ENCODE measurements around the gene RNF224. TPM values are rescaled to one million over a fixed set of nuclear protein-coding genes. Genes with fewer than 3 reads are reported as not detected.
A peak's percentile ranks its signal among the peaks of the same experiment; 100 is the strongest.

RNF224 gene
- polyA plus RNA-seq, 3 donors, result not detected

DNA sequence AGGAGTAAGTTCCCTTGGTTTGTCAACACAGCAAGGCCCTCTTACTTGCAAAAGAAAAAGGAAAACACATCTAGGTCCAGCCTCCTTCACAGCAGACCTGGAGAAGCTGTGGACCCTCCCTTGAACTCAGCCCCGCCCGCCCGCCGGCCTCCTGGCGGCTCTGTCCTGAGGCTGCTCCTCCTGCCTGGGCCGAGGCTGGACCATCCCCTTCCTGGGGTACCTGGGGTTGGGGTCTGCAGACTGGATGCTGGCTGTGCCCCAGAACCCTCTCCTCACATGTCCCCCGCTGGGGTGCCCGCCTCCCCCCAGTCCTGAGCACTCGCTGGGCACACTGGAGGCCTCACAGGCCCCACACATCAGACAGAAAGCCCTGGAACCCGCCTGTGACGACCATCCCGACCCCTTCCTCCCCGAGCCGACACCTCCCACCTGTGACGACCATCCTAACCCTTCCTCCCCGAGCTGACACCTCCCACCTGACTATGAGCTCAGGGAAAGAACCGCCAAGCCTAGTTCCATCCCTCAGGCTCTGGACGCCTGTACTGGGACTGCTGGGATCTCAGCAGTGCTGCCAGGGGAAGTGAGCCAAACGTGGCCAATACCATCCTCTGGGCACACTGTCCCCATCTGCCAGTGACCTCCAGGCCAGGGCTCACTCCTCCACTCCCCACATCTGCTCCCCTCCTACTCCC is 48.2 kb upstream of the RNF224 start:
- Histone ChIP-seq H3K27ac (ENCODE audit: low read depth in 1 of 2, low read length in 2 of 2) (no peak overlapping the region), H3K79me2 (ENCODE audit: insufficient read depth, low read length) (no peaks in the 10 kb centered on the region), H3K4me1 (ENCODE audit: control insufficient read depth in 1 of 2, insufficient read depth in 2 of 2, low read length in 2 of 2) (no peaks in the 10 kb centered on the region), H3K9ac (ENCODE audit: insufficient read depth, low read length, poor library complexity, severe bottlenecking) (no peak overlapping the region), H3K9me3 (replicated peaks in 1 of 2; ENCODE audit: control insufficient read depth in 1 of 2, insufficient read depth in 1 of 2, low read length in 2 of 2) (no peaks in the 10 kb centered on the region), H2AFZ (ENCODE audit: insufficient read depth, low read depth, low read length, poor library complexity, severe bottlenecking) (no peak overlapping the region), H3K36me3 (replicated peaks in 1 of 2; ENCODE audit: control insufficient read depth in 1 of 2, insufficient read depth in 2 of 2, low read length in 2 of 2) (peaks cover 65 to 69% of the 10 kb centered on the region in 2 donors), H3K27me3 (ENCODE audit: control insufficient read depth in 2 of 2, insufficient read depth in 2 of 2, low read length in 2 of 2) (peaks cover 0 to 4% of the 10 kb centered on the region in 2 donors), H4K20me1 (ENCODE audit: insufficient read depth, low read length) (no peaks in the 10 kb centered on the region), H3K4me2 (replicated peaks; ENCODE audit: extremely low read depth, low read length, poor library complexity, severe bottlenecking) (no peak overlapping the region), H3K4me3 (replicated peaks in 1 of 3; ENCODE audit: low read depth in 2 of 3, low read length in 3 of 3) (no peak overlapping the region)
- intact Hi-C loops (cut with micrococcal nuclease), result no loop called here
- Mint-ChIP-seq H3K4me1 (no peaks in the 10 kb centered on the region), H3K27me3 (ENCODE audit: low read depth in 3 of 3) (peaks cover 1 to 8% (median 8%) of the 10 kb centered on the region in 3 donors), H3K27ac (peak overlapping the region in 3 of 7 donors; percentile 24 to 53 (median 44)), H3K4me3 (no peak overlapping the region), H3K36me3 (peaks cover 48 to 63% of the 10 kb centered on the region in 2 donors), H3K9me3 (no peaks in the 10 kb centered on the region)
- WGBS (ENCODE audit: insufficient coverage), result 95% methylated on average over 14 of the region's 19 CpGs
- no peak for DNase-seq
- TF ChIP-seq, protein P1, sequence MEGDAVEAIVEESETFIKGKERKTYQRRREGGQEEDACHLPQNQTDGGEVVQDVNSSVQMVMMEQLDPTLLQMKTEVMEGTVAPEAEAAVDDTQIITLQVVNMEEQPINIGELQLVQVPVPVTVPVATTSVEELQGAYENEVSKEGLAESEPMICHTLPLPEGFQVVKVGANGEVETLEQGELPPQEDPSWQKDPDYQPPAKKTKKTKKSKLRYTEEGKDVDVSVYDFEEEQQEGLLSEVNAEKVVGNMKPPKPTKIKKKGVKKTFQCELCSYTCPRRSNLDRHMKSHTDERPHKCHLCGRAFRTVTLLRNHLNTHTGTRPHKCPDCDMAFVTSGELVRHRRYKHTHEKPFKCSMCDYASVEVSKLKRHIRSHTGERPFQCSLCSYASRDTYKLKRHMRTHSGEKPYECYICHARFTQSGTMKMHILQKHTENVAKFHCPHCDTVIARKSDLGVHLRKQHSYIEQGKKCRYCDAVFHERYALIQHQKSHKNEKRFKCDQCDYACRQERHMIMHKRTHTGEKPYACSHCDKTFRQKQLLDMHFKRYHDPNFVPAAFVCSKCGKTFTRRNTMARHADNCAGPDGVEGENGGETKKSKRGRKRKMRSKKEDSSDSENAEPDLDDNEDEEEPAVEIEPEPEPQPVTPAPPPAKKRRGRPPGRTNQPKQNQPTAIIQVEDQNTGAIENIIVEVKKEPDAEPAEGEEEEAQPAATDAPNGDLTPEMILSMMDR (IDR thresholded peaks at IDR 0.05), result no peak

DNA sequence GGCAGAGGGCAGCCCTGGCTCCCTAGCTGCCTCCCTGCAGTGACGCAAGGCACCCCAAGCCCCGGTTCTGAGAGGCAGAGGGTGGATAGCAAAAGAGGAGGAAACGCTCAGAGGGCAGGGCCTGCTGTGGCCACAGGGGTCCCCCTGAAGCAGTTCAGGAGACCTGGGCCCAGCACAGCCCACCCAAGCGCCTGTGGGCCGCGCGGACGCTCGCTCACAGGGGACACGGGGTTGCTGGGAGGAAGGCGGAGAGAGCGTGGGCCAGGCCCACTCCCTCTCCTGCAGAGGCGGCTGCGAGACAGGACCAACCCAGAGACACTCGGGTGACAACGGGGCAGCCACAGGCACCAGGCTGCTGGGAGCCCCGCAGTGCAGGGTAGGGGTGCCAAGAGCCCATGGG is 47.5 kb upstream of the RNF224 start:
- Mint-ChIP-seq H3K4me3 (no peak overlapping the region), H3K4me1 (no peaks in the 10 kb centered on the region), H3K27ac (no peak overlapping the region), H3K27me3 (ENCODE audit: low read depth in 3 of 3) (peaks cover 1 to 7% (median 4%) of the 10 kb centered on the region in 3 donors), H3K36me3 (peaks cover 54 to 70% of the 10 kb centered on the region in 2 donors), H3K9me3 (no peaks in the 10 kb centered on the region)
- DNase-seq, result no peak
- H3K79me2 ChIP-seq (ENCODE audit: insufficient read depth, low read length), result no peaks in the 10 kb centered on the region
- no peak overlapping the region for H2AFZ ChIP-seq (ENCODE audit: insufficient read depth, low read depth, low read length, poor library complexity, severe bottlenecking)
- no peaks in the 10 kb centered on the region for H3K4me1 ChIP-seq (ENCODE audit: control insufficient read depth in 1 of 2, insufficient read depth in 2 of 2, low read length in 2 of 2)
- no peak overlapping the region for H3K4me2 ChIP-seq (replicated peaks; ENCODE audit: extremely low read depth, low read length, poor library complexity, severe bottlenecking)
- H3K27me3 ChIP-seq (ENCODE audit: control insufficient read depth in 2 of 2, insufficient read depth in 2 of 2, low read length in 2 of 2), result peaks cover 0 to 4% of the 10 kb centered on the region in 2 donors
- no peaks in the 10 kb centered on the region for H3K9me3 ChIP-seq (replicated peaks in 1 of 2; ENCODE audit: control insufficient read depth in 1 of 2, insufficient read depth in 1 of 2, low read length in 2 of 2)
- TF ChIP-seq, protein P1 (IDR thresholded peaks at IDR 0.05), result no peak
- WGBS (ENCODE audit: insufficient coverage), result 98% methylated on average over 12 of the region's 17 CpGs
- H3K4me3 ChIP-seq (replicated peaks in 1 of 3; ENCODE audit: low read depth in 2 of 3, low read length in 3 of 3), result no peak overlapping the region
- H4K20me1 ChIP-seq (ENCODE audit: insufficient read depth, low read length), result no peaks in the 10 kb centered on the region
- intact Hi-C loops (cut with micrococcal nuclease), result loop anchor here in 1 of 2 donors (5.0 kb wide), 1 partner anchor 62 kb away; no protein-coding TSS in a partner anchor
- H3K9ac ChIP-seq (ENCODE audit: insufficient read depth, low read length, poor library complexity, severe bottlenecking), result no peak overlapping the region
- peaks cover 71 to 76% of the 10 kb centered on the region in 2 donors for H3K36me3 ChIP-seq (replicated peaks in 1 of 2; ENCODE audit: control insufficient read depth in 1 of 2, insufficient read depth in 2 of 2, low read length in 2 of 2)
- H3K27ac ChIP-seq (ENCODE audit: low read depth in 1 of 2, low read length in 2 of 2), result no peak overlapping the region
